ENCODE measurements around the gene MALAT1. TPM values are rescaled to one million over a fixed set of nuclear protein-coding genes. Genes with fewer than 3 reads are reported as not detected.

MALAT1 gene
- polyA plus RNA-seq, 1 donor from 2014 or later, result 3,054 TPM

DNA sequence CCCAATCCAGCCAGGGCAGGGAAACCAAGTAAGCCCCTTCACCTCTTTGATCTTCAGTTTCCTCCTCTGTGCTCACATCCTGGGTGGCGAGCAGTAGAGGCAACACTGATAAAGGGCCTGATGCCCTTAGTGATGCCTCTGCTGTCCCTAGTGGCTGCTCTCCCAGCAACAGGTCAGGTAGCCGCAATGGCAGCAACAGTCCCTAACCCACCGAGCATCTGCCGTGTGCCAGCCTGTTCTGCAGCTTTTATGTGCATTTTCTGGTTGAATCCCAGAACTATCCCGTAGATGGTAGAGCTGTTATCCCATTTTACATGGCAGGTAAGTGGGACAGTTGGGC, 31.3 kb downstream of the MALAT1 start:
- Mint-ChIP-seq H3K27ac (peak overlapping the region in 1 of 3 donors; percentile 47), H3K27me3 (no peaks in the 10 kb centered on the region), H3K4me3 (peak overlapping the region in 1 of 4 donors; percentile 39), H3K9me3 (no peaks in the 10 kb centered on the region), H3K4me1 (peaks cover 5 to 12% (median 6%) of the 10 kb centered on the region in 3 donors), H3K36me3 (no peaks in the 10 kb centered on the region)

DNA sequence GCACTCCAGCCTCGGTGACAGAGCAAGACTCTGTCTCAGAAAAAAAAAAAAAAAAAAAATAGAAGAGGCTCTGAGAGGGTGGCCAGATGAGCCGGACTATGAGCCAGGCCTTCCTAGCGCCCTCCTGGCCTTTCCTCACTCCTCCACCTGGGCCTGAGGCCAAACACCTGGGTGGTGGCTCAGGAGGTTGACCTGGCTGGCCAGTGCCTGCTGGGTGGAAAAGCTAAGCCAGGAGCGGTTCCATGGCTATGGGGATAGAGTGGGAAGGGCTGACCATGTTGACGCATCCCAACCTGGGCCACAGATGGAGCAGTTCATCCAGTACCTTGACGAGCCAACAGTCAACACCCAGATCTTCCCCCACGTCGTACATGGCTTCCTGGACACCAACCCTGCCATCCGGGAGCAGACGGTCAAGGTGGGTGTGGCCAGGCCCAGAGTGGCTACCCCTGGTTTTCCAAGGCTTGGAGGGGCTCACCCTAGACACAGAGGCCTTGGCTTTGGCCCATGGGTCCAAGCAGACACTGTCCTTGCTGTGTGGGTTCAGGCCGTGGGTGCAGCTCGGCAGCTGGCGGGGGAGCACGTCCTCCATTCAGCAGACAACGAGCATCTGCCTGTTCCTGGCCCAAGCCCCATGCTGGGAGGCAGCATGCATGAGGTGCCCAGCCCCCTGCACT, 33.7 kb downstream of the MALAT1 start:
- Mint-ChIP-seq H3K4me1 (peaks cover 0 to 7% (median 5%) of the 10 kb centered on the region in 3 donors), H3K27ac (no peak overlapping the region), H3K4me3 (no peak overlapping the region), H3K27me3 (no peaks in the 10 kb centered on the region), H3K36me3 (no peaks in the 10 kb centered on the region), H3K9me3 (no peaks in the 10 kb centered on the region)

DNA sequence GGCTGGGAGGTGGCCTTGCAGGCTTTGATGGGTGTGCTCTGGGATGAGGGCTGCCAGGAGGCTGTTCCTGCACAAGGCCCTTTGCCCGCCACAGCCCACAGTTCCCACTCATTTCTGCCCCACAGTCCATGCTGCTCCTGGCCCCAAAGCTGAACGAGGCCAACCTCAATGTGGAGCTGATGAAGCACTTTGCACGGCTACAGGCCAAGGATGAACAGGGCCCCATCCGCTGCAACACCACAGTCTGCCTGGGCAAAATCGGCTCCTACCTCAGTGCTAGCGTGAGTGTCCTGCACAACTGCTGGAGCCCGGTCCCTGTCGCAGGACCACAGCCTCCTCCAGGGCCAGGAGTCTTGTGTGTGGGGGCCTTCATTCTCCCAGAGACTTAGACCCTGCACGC, 36.3 kb downstream of the MALAT1 start:
- Mint-ChIP-seq H3K27ac (peak overlapping the region in 1 of 3 donors; percentile 42), H3K9me3 (no peaks in the 10 kb centered on the region), H3K36me3 (no peaks in the 10 kb centered on the region), H3K4me3 (no peak overlapping the region), H3K4me1 (peaks cover 0 to 7% (median 5%) of the 10 kb centered on the region in 3 donors), H3K27me3 (no peaks in the 10 kb centered on the region)

DNA sequence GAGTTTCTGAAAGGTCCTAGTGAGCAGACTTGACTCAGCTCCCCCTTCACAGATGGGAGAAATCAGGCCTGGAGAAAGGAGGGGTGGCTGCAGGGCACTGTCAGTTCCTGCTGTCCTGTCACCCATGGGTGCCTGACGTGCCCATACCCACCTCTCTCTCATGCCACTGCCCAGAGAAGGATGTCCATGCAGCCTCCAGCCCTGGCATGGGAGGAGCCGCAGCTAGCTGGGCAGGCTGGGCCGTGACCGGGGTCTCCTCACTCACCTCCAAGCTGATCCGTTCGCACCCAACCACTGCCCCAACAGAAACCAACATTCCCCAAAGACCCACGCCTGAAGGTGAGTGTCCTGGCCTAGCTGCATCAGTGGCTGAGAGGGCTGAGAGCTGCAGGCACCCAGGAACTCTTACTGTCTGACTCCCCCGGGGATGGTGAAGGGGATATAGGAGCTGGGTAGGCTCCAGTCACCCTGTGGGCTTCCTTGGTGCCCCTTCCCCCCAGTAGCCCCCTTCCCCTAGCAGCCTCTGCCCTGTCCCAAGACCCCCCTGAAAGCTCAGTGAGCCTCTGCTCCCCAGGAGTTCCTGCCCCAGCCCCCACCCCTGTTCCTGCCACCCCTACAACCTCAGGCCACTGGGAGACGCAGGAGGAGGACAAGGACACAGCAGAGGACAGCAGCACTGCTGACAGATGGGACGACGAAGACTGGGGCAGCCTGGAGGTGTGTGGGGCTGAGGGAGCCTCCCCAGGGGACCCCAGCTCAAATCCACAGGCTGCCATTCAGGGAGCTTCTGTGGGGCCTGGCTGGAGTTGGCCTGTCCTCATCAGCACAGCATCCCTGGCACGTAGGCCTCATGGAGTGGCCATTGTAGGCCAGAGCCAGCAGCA, 37.8 kb downstream of the MALAT1 start:
- H3K4me1 Mint-ChIP-seq, result peaks cover 5 to 11% (median 6%) of the 10 kb centered on the region in 3 donors
- peak overlapping the region in 1 of 4 donors; percentile 86 for H3K4me3 Mint-ChIP-seq
- H3K36me3 Mint-ChIP-seq, result no peaks in the 10 kb centered on the region
- peak overlapping the region in 2 of 3 donors; percentile 14 to 59 for H3K27ac Mint-ChIP-seq
- H3K27me3 Mint-ChIP-seq, result no peaks in the 10 kb centered on the region
- no peaks in the 10 kb centered on the region for H3K9me3 Mint-ChIP-seq

DNA sequence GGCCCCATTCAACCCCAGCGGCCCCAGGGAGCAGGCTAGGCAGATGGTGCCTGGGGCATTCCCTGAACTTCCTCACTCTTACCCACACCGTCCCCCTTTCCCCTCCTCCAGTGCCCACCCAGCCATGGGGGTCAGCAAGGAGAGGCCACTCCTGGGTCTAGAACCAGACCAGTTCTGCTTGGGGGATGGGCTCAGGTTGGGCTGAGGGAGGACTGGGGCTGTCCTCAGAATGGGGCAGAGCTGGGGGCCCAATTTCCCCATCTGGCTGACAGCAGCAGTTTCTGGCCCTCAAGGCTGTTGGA, 38.4 kb downstream of the MALAT1 start:
- Mint-ChIP-seq H3K9me3 (no peaks in the 10 kb centered on the region), H3K27ac (peak overlapping the region in 2 of 3 donors; percentile 14 to 59), H3K4me3 (peak overlapping the region in 1 of 4 donors; percentile 86), H3K4me1 (peaks cover 8 to 11% (median 9%) of the 10 kb centered on the region in 3 donors), H3K36me3 (no peaks in the 10 kb centered on the region), H3K27me3 (no peaks in the 10 kb centered on the region)

DNA sequence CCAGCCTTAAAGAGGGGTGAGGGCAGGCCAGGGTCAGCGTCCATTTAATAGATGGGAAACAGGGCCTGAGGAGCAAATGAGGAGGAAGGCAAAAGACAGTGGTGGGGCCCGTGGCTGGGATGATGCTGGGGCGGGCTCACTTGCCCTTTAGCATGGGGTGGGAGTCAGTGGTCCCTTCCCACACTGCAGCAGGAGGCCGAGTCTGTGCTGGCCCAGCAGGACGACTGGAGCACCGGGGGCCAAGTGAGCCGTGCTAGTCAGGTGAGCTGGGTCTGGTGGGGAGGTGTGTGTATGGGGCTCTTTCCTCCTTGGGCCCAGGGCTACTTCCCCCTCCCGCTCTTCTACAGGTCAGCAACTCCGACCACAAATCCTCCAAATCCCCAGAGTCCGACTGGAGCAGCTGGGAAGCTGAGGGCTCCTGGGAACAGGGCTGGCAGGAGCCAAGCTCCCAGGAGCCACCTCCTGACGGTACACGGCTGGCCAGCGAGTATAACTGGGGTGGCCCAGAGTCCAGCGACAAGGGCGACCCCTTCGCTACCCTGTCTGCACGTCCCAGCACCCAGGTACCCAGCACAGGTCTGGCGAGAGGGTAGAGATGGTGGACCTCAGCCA, 38.9 kb downstream of the MALAT1 start:
- no peaks in the 10 kb centered on the region for H3K27me3 Mint-ChIP-seq
- no peak overlapping the region for H3K27ac Mint-ChIP-seq
- no peaks in the 10 kb centered on the region for H3K36me3 Mint-ChIP-seq
- H3K4me3 Mint-ChIP-seq, result peak overlapping the region in 3 of 4 donors; percentile 37 to 86 (median 60)
- H3K4me1 Mint-ChIP-seq, result peaks cover 8 to 11% (median 9%) of the 10 kb centered on the region in 3 donors
- no peaks in the 10 kb centered on the region for H3K9me3 Mint-ChIP-seq

DNA sequence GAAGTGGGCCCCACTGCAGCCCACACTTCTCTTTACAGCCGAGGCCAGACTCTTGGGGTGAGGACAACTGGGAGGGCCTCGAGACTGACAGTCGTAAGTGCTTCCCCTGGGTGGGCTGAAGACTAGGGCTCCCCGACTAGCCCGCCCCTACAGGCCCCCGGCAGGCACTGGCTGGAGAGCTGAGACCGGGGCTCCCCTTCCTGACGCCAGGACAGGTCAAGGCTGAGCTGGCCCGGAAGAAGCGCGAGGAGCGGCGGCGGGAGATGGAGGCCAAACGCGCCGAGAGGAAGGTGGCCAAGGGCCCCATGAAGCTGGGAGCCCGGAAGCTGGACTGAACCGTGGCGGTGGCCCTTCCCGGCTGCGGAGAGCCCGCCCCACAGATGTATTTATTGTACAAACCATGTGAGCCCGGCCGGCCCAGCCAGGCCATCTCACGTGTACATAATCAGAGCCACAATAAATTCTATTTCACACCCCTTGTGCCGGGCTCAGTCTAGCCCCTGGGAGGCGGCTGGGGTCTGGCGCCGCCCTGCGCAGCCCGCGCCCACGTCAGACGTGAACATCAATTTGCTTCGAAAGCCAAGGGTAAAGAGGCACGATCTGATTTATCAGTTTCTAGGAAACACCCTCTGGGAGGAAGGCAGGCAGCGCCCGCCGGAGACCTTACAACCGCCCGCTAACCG, 39.5 kb downstream of the MALAT1 start:
- no peaks in the 10 kb centered on the region for H3K36me3 Mint-ChIP-seq
- H3K27me3 Mint-ChIP-seq, result no peaks in the 10 kb centered on the region
- H3K4me3 Mint-ChIP-seq, result peak overlapping the region; percentile 30 to 88 (median 86)
- H3K27ac Mint-ChIP-seq, result peak overlapping the region in 1 of 3 donors; percentile 78
- peaks cover 8 to 11% (median 9%) of the 10 kb centered on the region in 3 donors for H3K4me1 Mint-ChIP-seq
- no peaks in the 10 kb centered on the region for H3K9me3 Mint-ChIP-seq

DNA sequence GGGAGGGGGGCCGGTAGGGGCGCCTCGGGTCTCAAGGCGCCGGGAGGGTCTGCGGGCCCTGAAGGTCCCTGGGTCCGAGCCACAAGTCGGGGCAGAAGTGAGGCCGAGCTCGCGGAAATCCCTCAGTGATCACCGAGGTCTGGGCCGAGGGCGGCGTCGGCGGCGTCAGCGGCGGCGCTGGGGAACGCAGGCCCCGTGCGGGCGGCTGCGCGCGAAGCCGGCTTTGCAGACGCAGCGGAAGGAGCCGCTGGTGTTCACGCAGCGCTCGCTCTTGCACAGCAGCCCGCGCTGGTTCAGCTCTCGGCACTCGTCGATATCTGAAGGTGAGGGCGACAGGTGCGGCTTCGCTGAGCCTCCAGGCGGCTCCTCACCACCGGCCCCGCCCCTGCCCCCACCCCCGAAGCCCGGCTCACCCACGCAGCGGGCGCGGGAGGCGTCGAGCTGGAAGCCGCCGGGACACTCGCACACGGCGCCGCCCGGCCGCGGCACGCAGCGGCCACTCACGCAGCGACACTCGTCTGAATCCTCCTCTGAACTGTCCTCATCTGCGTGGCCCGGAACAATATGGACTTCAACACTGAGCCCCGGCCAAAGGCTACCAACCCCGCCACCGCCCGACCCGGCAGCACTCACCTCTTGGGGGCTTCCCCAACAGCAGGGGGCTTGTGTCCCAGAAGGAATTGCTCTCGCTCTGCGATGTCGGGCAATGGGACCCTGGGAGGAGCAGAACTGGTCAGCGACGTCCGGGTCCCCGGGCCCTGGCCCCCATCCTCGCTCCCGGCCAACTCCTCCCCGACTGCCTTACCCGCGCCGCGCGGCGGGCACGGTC, 40.3 kb downstream of the MALAT1 start:
- H3K36me3 Mint-ChIP-seq, result no peaks in the 10 kb centered on the region
- peak overlapping the region in 1 of 3 donors; percentile 78 for H3K27ac Mint-ChIP-seq
- no peaks in the 10 kb centered on the region for H3K9me3 Mint-ChIP-seq
- peak overlapping the region in 3 of 4 donors; percentile 44 to 88 (median 86) for H3K4me3 Mint-ChIP-seq
- H3K4me1 Mint-ChIP-seq, result peaks cover 9 to 11% (median 10%) of the 10 kb centered on the region in 3 donors
- H3K27me3 Mint-ChIP-seq, result no peaks in the 10 kb centered on the region

DNA sequence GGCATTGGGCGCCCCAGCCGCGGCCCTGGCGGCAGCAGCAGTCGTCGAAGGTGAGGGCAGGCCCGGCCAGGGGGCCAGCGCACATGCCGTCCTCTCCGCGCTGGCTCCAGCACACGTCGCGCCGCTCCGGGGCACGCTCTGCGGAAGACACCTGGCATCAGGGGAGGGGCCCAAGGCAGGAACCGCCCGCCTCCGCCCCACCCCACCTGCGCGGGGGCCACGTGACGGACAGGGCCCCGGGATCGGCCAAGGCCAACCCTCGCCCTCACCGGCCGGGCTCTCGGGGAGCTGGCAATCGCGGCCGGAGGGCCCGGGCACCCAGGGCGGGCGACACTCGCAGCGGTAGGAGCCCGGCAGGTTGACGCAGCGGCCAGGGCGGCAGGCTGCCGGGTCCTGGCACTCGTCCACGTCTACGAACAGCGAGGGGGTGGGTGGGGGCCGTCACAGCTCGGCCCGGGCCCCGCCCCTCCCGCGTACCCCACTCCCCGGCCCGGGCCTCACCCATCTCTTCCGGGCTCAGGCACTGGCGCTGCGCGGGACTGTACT, 41.0 kb downstream of the MALAT1 start:
- peak overlapping the region; percentile 88 to 95 (median 93) for H3K4me3 Mint-ChIP-seq
- H3K9me3 Mint-ChIP-seq, result no peaks in the 10 kb centered on the region
- H3K36me3 Mint-ChIP-seq, result no peaks in the 10 kb centered on the region
- H3K27ac Mint-ChIP-seq, result peak overlapping the region; percentile 85 to 96 (median 93)
- H3K4me1 Mint-ChIP-seq, result peaks cover 4 to 12% (median 11%) of the 10 kb centered on the region in 3 donors
- no peaks in the 10 kb centered on the region for H3K27me3 Mint-ChIP-seq

DNA sequence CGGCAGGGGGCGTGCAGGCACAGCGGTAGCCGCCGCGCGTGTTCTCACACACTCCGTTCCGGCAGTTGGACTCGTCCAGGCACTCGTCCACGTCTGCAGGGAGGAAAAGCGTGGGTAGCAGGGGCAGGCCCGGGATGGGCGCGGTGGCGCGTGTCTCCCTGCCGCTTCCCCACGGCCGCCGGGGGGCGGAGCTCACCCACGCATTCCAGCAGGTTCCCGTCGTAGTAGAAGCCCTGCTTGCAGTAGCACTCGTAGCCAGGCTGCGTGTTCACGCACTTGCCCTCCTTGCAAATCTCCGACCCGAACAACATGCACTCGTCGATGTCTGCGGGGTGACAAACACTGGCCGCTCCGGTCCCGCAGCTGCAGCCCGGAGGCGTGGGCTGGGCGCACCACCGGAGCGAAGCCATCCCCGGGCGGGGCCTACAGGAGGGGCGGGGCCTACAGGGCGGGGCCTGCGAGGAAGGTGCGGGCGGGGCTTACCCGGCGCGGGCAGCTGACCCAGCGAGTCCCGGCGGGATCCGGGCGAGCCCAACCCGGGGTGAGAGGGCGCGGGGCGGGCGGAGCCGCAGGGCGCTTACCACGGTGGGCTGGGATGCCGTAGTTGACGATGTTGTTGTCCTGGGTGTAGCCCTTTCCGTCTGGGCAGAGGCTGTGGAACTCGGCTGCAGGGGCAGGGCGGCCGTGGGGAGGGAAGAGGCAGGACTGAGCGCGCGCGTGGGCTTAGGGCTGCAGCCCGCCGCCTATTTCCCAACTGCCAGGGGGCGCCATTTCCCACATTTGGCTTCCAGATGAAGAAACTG, 41.6 kb downstream of the MALAT1 start:
- Mint-ChIP-seq H3K36me3 (no peaks in the 10 kb centered on the region), H3K27ac (peak overlapping the region; percentile 85 to 96 (median 93)), H3K9me3 (no peaks in the 10 kb centered on the region), H3K4me1 (peaks cover 6 to 14% (median 12%) of the 10 kb centered on the region in 3 donors), H3K27me3 (no peaks in the 10 kb centered on the region), H3K4me3 (peak overlapping the region; percentile 88 to 95 (median 93))

DNA sequence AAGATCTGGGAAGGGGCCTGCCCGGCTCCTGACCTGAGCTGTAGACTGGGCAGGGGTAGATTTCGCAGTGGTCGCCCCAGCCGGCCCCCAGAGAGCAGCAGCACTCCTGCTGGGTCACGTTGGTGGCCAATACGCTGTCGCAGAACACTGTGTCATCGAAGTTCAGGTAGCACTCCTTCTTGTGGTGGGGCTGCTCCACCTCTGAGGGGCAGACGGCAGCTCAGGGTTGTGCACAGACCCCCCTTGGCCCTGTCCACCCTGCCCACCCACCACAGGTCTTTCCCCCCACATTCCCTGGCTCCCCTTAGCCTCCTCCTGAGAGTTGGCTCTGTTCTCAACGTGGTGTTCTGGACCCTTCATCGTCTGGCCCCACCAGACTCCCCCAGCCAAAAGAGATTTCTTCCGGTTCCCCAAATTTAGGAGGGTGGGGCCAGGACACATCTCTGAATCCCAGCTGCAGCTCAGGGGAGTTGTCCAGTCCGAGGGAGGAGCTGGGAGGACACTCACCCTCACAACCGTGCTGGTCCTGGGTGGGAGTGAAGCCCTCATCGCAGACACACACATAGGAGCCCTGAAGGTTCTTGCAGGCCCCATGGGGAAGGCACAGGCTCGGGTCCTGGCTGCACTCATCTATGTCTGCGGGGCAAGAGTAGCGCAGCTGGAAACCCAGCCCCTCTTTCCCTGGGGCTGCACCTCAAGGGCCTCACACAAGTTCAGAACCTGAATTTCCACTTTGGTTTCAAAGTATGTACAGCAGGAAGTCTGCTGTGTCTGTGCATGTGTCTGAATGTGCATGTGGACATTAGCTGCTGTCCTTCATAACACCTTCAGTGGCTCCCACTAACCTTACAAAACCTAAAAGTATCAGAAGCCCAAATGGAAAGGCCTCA, 42.5 kb downstream of the MALAT1 start:
- peak overlapping the region; percentile 88 to 95 (median 93) for H3K4me3 Mint-ChIP-seq
- peak overlapping the region; percentile 85 to 96 (median 93) for H3K27ac Mint-ChIP-seq
- H3K27me3 Mint-ChIP-seq, result no peaks in the 10 kb centered on the region
- no peaks in the 10 kb centered on the region for H3K36me3 Mint-ChIP-seq
- no peaks in the 10 kb centered on the region for H3K9me3 Mint-ChIP-seq
- peaks cover 14 to 21% (median 17%) of the 10 kb centered on the region in 3 donors for H3K4me1 Mint-ChIP-seq

DNA sequence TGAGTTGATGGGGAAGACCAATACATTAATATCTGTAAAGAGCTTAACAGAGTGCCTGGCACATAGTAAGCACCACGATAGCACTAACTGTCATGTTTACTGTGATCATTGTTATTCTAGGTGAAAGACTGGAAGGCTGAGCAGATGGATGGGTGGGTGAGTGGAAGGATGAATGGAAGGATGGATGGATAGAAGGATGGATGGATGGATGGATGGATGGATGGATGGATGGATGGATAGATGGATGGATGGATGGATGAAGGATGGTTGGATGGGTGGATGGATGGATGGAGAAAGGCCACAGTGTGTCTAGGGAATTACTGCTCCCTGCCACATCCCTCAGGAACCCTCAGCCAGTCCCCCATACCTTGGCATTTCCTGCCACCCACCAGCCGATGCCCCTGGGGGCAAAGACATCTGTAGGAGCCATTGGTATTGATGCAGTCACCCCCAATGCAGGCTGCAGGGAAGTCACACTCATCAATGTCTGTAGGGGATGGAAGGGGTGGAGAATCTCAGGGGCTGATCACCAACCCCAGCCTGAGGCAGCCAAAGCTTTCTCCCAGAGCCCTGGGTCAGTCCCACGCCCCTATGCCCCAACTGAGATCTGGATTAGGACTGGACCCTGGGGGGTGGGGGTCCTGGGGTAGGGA, 44.0 kb downstream of the MALAT1 start:
- H3K4me3 Mint-ChIP-seq, result peak overlapping the region in 1 of 4 donors; percentile 92
- no peaks in the 10 kb centered on the region for H3K9me3 Mint-ChIP-seq
- H3K27ac Mint-ChIP-seq, result peak overlapping the region in 1 of 3 donors; percentile 79
- H3K36me3 Mint-ChIP-seq, result no peaks in the 10 kb centered on the region
- H3K27me3 Mint-ChIP-seq, result no peaks in the 10 kb centered on the region
- H3K4me1 Mint-ChIP-seq, result peaks cover 16 to 23% (median 19%) of the 10 kb centered on the region in 3 donors

Data from IgD-negative memory B cell (primary cell).